Measurements from ENCODE around the gene ASAP2.

The ASAP2 gene

GRCh38 chr2:9222893-9223287 lies 16.3 kb downstream of the ASAP2 start:
- no peak overlapping the region for H3K4me3 ChIP-seq (ENCODE audit: low read depth, low read length)
- H3K27me3 ChIP-seq (ENCODE audit: insufficient read depth, low read depth, severe bottlenecking), result no peaks in the 10 kb centered on the region
- DNase-seq, result no peak
- no peak overlapping the region for H3K27ac ChIP-seq
- H3K9me3 ChIP-seq (ENCODE audit: severe bottlenecking), result peaks cover 5% of the 10 kb centered on the region
- TF ChIP-seq CTCF (IDR thresholded peaks at IDR 0.05; ENCODE audit: low read depth, low read length), result no peak
- no peaks in the 10 kb centered on the region for H3K36me3 ChIP-seq

GRCh38 chr2:9225806-9226205 lies 19.2 kb downstream of the ASAP2 start:
- TF ChIP-seq CTCF (IDR thresholded peaks at IDR 0.05; ENCODE audit: low read depth, low read length), result no peak
- Histone ChIP-seq H3K9me3 (ENCODE audit: severe bottlenecking) (peaks cover 2% of the 10 kb centered on the region), H3K27ac (no peak overlapping the region), H3K4me3 (ENCODE audit: low read depth, low read length) (no peak overlapping the region), H3K27me3 (ENCODE audit: insufficient read depth, low read depth, severe bottlenecking) (no peaks in the 10 kb centered on the region), H3K36me3 (no peaks in the 10 kb centered on the region)
- DNase-seq, result no peak

GRCh38 chr2:9226458-9227380 lies 20.1 kb downstream of the ASAP2 start:
- Histone ChIP-seq H3K9me3 (ENCODE audit: severe bottlenecking) (no peaks in the 10 kb centered on the region), H3K36me3 (no peaks in the 10 kb centered on the region), H3K27ac (no peak overlapping the region), H3K27me3 (ENCODE audit: insufficient read depth, low read depth, severe bottlenecking) (no peaks in the 10 kb centered on the region), H3K4me3 (ENCODE audit: low read depth, low read length) (no peak overlapping the region)
- no peak for DNase-seq
- no peak for TF ChIP-seq CTCF (IDR thresholded peaks at IDR 0.05; ENCODE audit: low read depth, low read length)

- no peak for TF ChIP-seq CTCF (IDR thresholded peaks at IDR 0.05; ENCODE audit: low read depth, low read length)
- Histone ChIP-seq H3K9me3 (ENCODE audit: severe bottlenecking) (no peaks in the 10 kb centered on the region), H3K27ac (no peak overlapping the region), H3K36me3 (no peaks in the 10 kb centered on the region), H3K27me3 (ENCODE audit: insufficient read depth, low read depth, severe bottlenecking) (no peaks in the 10 kb centered on the region), H3K4me3 (ENCODE audit: low read depth, low read length) (no peak overlapping the region)
- no peak for DNase-seq
Observed at GRCh38 chr2:9228088-9228751, 21.6 kb downstream of the ASAP2 start.

- H3K27me3 ChIP-seq (ENCODE audit: insufficient read depth, low read depth, severe bottlenecking), result no peaks in the 10 kb centered on the region
- DNase-seq, result no peak
- no peak overlapping the region for H3K4me3 ChIP-seq (ENCODE audit: low read depth, low read length)
- H3K9me3 ChIP-seq (ENCODE audit: severe bottlenecking), result no peaks in the 10 kb centered on the region
- H3K36me3 ChIP-seq, result no peaks in the 10 kb centered on the region
- TF ChIP-seq CTCF (IDR thresholded peaks at IDR 0.05; ENCODE audit: low read depth, low read length), result no peak
- H3K27ac ChIP-seq, result no peak overlapping the region
Observed at GRCh38 chr2:9228781-9229469, 22.3 kb downstream of the ASAP2 start.
